ENCODE data around the gene IGF2BP1. TPM values are rescaled to one million over a fixed set of nuclear protein-coding genes. Genes with fewer than 3 reads are reported as not detected.

Gene IGF2BP1
- total and polyA plus RNA-seq, 2 donors (not counting 1 experiment from before 2014, with no cell fraction given) = under 0.01 to 1.1 TPM

DNA sequence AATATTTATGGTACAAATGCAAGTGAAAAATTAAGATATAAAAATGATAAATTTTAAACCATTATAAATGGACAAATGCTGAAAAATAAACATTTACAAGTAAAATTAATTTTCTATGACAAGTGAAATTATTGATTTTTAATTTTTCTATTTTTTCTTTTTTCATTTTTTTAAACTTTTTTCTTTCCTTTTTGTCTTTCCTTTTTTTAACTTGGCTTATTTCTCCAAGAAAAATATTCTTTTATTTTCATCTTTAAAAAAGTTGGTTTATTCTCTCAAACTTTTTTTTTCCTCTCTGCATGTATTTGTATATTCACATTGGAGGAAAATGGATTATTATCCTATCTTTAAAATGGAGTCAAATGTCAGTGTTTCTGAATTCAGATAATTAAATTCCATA, 3.9 kb upstream of the IGF2BP1 start:
- H3K27ac ChIP-seq (ENCODE audit: insufficient read depth, low read length) = no peak overlapping the region
- H3K9ac ChIP-seq (ENCODE audit: insufficient read depth, low read length) = no peak overlapping the region
- no peaks in the 10 kb centered on the region for H3K36me3 ChIP-seq (ENCODE audit: control insufficient read depth, insufficient read depth, low read length)
- no peaks in the 10 kb centered on the region for H3K9me3 ChIP-seq (ENCODE audit: control insufficient read depth, insufficient read depth, low read depth, low read length)
- H4K20me1 ChIP-seq (ENCODE audit: control insufficient read depth, extremely low read depth, insufficient read depth, low read length) = no peaks in the 10 kb centered on the region
- peaks cover 45% of the 10 kb centered on the region for H3K27me3 ChIP-seq (ENCODE audit: control insufficient read depth, insufficient read depth, low read length)
- H3K4me1 ChIP-seq (ENCODE audit: control insufficient read depth, extremely low read depth, insufficient read depth, low read length) = no peaks in the 10 kb centered on the region
- no peak overlapping the region for H2AFZ ChIP-seq (ENCODE audit: low read length)
- DNase-seq (ENCODE audit: low read depth in 2 of 2) = no peak
- H3K4me3 ChIP-seq (replicated peaks in 1 of 4; ENCODE audit: control extremely low read depth in 1 of 4, insufficient read depth in 1 of 4, low read depth in 3 of 4, low read length in 4 of 4) = no peak overlapping the region
- H3K4me2 ChIP-seq (ENCODE audit: extremely low read depth, insufficient read depth, low read length) = no peak overlapping the region
- no peaks in the 10 kb centered on the region for H3K79me2 ChIP-seq (ENCODE audit: control insufficient read depth, insufficient read depth, low read length)
- no peak for TF ChIP-seq EZH2 (IDR thresholded peaks at IDR 0.05; ENCODE audit: low read length, missing control alignments)
- TF ChIP-seq, protein P1, sequence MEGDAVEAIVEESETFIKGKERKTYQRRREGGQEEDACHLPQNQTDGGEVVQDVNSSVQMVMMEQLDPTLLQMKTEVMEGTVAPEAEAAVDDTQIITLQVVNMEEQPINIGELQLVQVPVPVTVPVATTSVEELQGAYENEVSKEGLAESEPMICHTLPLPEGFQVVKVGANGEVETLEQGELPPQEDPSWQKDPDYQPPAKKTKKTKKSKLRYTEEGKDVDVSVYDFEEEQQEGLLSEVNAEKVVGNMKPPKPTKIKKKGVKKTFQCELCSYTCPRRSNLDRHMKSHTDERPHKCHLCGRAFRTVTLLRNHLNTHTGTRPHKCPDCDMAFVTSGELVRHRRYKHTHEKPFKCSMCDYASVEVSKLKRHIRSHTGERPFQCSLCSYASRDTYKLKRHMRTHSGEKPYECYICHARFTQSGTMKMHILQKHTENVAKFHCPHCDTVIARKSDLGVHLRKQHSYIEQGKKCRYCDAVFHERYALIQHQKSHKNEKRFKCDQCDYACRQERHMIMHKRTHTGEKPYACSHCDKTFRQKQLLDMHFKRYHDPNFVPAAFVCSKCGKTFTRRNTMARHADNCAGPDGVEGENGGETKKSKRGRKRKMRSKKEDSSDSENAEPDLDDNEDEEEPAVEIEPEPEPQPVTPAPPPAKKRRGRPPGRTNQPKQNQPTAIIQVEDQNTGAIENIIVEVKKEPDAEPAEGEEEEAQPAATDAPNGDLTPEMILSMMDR (conservative IDR thresholded peaks at IDR 0.05 in 1 of 2, IDR thresholded peaks at IDR 0.05 in 1 of 2; ENCODE audit: low read depth in 1 of 2, low read length in 2 of 2) = no peak

GRCh38 chr17:48993951-48994350, 3.2 kb upstream of the IGF2BP1 start:
- H3K4me2 ChIP-seq (ENCODE audit: extremely low read depth, insufficient read depth, low read length) = no peak overlapping the region
- H3K27me3 ChIP-seq (ENCODE audit: control insufficient read depth, insufficient read depth, low read length) = peaks cover 46% of the 10 kb centered on the region
- no peaks in the 10 kb centered on the region for H3K4me1 ChIP-seq (ENCODE audit: control insufficient read depth, extremely low read depth, insufficient read depth, low read length)
- no peak overlapping the region for H3K27ac ChIP-seq (ENCODE audit: insufficient read depth, low read length)
- no peaks in the 10 kb centered on the region for H3K36me3 ChIP-seq (ENCODE audit: control insufficient read depth, insufficient read depth, low read length)
- DNase-seq (ENCODE audit: low read depth in 2 of 2) = no peak
- H4K20me1 ChIP-seq (ENCODE audit: control insufficient read depth, extremely low read depth, insufficient read depth, low read length) = no peaks in the 10 kb centered on the region
- no peak overlapping the region for H3K9ac ChIP-seq (ENCODE audit: insufficient read depth, low read length)
- no peak overlapping the region for H2AFZ ChIP-seq (ENCODE audit: low read length)
- no peak overlapping the region for H3K4me3 ChIP-seq (replicated peaks in 1 of 4; ENCODE audit: control extremely low read depth in 1 of 4, insufficient read depth in 1 of 4, low read depth in 3 of 4, low read length in 4 of 4)
- no peaks in the 10 kb centered on the region for H3K79me2 ChIP-seq (ENCODE audit: control insufficient read depth, insufficient read depth, low read length)
- no peak for TF ChIP-seq EZH2 (IDR thresholded peaks at IDR 0.05; ENCODE audit: low read length, missing control alignments)
- TF ChIP-seq, protein P1 (conservative IDR thresholded peaks at IDR 0.05 in 1 of 2, IDR thresholded peaks at IDR 0.05 in 1 of 2; ENCODE audit: low read depth in 1 of 2, low read length in 2 of 2) = no peak
- no peaks in the 10 kb centered on the region for H3K9me3 ChIP-seq (ENCODE audit: control insufficient read depth, insufficient read depth, low read depth, low read length)

DNA sequence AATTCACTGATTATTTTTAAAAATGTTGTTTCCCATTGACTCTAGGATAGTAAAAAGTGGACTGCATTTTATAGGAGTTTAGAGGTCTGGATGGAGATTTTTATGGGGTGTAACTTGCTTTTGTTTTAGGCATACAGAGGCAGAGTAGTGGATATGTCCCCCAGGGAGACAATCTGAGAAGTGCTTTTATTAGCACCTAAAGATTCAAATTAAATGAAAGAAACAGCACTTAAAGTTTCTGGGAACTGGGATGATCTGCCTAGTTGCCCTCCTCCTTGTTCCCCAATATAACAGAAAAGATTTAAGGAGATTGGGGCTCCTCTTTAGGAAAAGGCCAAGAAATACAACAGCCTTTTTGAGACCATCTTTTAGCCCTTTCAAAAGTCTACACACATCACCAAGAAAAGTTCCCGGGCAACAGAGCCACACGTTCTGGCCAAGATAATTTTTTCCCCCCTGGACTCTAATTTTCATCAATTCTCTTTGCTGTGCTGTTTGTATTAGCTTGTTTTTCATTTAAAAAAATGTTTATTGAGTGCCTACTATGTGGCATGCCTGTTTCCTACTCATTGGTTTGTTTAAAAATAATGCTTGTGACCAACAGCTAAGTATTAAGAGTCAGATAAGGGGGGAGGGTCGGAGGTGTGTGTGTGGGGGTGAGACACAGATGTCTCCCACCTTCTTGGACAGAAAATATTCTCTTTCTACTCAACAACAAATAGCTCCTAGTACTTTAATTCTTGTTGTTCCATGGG, 2.5 kb upstream of the IGF2BP1 start:
- H3K4me2 ChIP-seq (ENCODE audit: extremely low read depth, insufficient read depth, low read length) = no peak overlapping the region
- H3K9me3 ChIP-seq (ENCODE audit: control insufficient read depth, insufficient read depth, low read depth, low read length) = no peaks in the 10 kb centered on the region
- H3K27me3 ChIP-seq (ENCODE audit: control insufficient read depth, insufficient read depth, low read length) = peaks cover 52% of the 10 kb centered on the region
- DNase-seq (ENCODE audit: low read depth in 2 of 2) = no peak
- H2AFZ ChIP-seq (ENCODE audit: low read length) = no peak overlapping the region
- no peaks in the 10 kb centered on the region for H3K4me1 ChIP-seq (ENCODE audit: control insufficient read depth, extremely low read depth, insufficient read depth, low read length)
- no peaks in the 10 kb centered on the region for H4K20me1 ChIP-seq (ENCODE audit: control insufficient read depth, extremely low read depth, insufficient read depth, low read length)
- no peak overlapping the region for H3K4me3 ChIP-seq (replicated peaks in 1 of 4; ENCODE audit: control extremely low read depth in 1 of 4, insufficient read depth in 1 of 4, low read depth in 3 of 4, low read length in 4 of 4)
- no peak for TF ChIP-seq EZH2 (IDR thresholded peaks at IDR 0.05; ENCODE audit: low read length, missing control alignments)
- TF ChIP-seq, protein P1 (conservative IDR thresholded peaks at IDR 0.05 in 1 of 2, IDR thresholded peaks at IDR 0.05 in 1 of 2; ENCODE audit: low read depth in 1 of 2, low read length in 2 of 2) = no peak
- no peak overlapping the region for H3K9ac ChIP-seq (ENCODE audit: insufficient read depth, low read length)
- no peak overlapping the region for H3K27ac ChIP-seq (ENCODE audit: insufficient read depth, low read length)
- H3K79me2 ChIP-seq (ENCODE audit: control insufficient read depth, insufficient read depth, low read length) = no peaks in the 10 kb centered on the region
- no peaks in the 10 kb centered on the region for H3K36me3 ChIP-seq (ENCODE audit: control insufficient read depth, insufficient read depth, low read length)
